Brain microvascular endothelial cell (primary cell): ENCODE results near the gene KRTAP2-2.
A peak's percentile ranks its signal among the peaks of the same experiment; 100 is the strongest.
"Not testable (repeated sequence)": the region's sequence is repeated elsewhere in the genome, so short reads cannot be mapped to it uniquely, and the experiment has no call there.

Experiments used
- DNase-seq: peaks from one replicate; pipeline ENCODE4 v3.0.0-alpha.2; 2020
- H3K27ac ChIP-seq: fragments of 250-450 bp; sonication (Bioruptor Pico); 2 replicates; pipeline ENCODE4 v1.5.1; 2020; ENCODE audit warnings: mild to moderate bottlenecking, moderate library complexity
- H3K27me3 ChIP-seq: fragments of 250-450 bp; sonication (Bioruptor Pico); replicated peaks from 2 replicates; pipeline ENCODE4 v1.5.1; 2020; ENCODE audit warnings: mild to moderate bottlenecking
- H3K36me3 ChIP-seq: fragments of 250-450 bp; sonication (Bioruptor Pico); replicated peaks from 2 replicates; pipeline ENCODE4 v1.5.1; 2020; ENCODE audit warnings: mild to moderate bottlenecking
- H3K4me3 ChIP-seq: 2 replicates; pipeline ENCODE4 v1.5.1; 2011; ENCODE audit warnings: low read depth, mild to moderate bottlenecking, control low read depth, low read length, moderate library complexity
- in situ Hi-C: cut with HindIII; loops from 2 replicates; pipeline ENCODE4 v1.10.0; 2017; ENCODE audit warnings: low sequenced_read_pairs, low pct_ligation_motif_present
- TF ChIP-seq, protein P1 (sequence below): IDR thresholded peaks from 2 replicates; pipeline ENCODE4 v1.5.1; 2011; ENCODE audit warnings: low read depth, mild to moderate bottlenecking, moderate library complexity, low read length, control low read depth, inconsistent platforms; ENCODE audit errors: missing control alignments

The KRTAP2-2 gene, protein sequence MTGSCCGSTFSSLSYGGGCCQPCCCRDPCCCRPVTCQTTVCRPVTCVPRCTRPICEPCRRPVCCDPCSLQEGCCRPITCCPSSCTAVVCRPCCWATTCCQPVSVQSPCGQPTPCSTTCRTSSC

DNA sequence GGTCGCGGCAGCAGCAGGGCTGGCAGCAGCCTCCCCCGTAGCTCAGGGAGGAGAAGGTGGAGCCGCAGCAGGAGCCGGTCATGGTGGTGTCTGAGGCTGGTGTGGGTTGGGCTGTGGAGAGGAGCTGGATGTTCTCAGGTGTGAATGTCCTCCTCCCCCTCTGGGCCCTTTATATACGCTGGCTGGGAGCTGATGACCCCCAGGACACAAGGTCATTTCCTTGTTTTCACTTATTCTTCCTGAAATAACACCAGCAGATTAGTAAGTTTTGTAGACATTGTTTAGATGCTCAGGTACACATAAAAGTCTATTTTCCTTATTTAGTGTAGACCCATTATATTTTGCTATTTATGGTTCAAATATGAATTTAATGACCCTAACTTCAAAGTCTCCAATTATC, at the start of gene KRTAP2-2:
KRTAP2-2 (minus strand) TSS at position 101 of the 400 bp plus-strand sequence; CDS start at position 82, 19 bp downstream.
- H3K4me3 ChIP-seq, in situ Hi-C loops, H3K27ac ChIP-seq, H3K36me3 ChIP-seq, DNase-seq, H3K27me3 ChIP-seq: not testable (repeated sequence)

DNA sequence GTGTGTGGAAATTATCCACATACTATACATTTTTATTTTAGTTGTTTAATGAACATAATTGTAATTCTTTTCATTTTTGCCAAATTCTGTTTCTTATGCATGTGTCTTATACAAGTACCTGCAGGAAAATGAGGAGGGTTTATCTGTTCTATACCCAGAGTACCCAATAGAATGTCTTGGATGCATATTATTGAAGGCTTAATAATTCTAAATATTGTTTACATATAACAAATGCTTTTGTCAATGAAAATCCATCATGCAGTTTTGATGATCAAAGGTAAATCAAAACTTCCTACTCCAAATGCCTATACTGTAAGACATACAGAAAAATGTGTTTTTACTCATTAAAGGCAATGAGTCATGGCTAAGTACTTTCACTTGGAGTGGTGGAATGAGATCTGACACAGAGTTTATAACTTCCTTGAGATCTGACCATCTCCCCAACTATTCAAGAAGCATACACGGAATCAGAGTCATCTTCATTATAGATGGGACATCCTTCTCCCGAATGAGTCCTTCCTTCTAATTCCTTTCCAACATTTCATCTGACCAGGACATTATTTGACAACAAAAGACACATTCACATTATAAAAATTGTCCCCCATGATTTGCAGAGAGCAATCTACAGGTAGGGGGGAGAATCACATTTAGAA, 49.5 kb upstream of the KRTAP2-2 start:
- H3K36me3 ChIP-seq, H3K4me3 ChIP-seq, H3K27ac ChIP-seq, H3K27me3 ChIP-seq, in situ Hi-C loops: not testable (repeated sequence)
- peak; percentile 56 for DNase-seq

DNA sequence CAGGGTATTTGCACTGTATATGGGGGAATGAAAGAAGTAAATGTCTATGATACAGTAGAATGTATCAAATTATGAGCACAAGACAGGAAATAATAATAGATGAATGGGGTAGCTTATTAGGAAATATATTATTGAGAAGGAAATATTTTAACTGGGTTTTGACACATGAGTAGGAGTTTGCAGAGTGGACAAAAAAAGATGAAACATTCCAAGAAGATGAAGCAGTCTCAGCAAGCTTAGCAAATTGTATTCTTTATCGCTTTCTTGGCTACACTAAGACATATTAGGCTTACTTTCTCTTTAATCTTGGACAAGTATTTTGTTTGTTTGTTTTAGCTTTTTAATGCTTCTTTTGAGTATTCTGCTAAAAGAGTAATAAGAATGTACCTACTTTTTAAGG, 48.9 kb upstream of the KRTAP2-2 start:
- H3K27me3 ChIP-seq, result no peaks in the 10 kb centered on the region
- H3K4me3 ChIP-seq, result no peak overlapping the region
- H3K27ac ChIP-seq, result no peak overlapping the region
- H3K36me3 ChIP-seq, result no peaks in the 10 kb centered on the region
- in situ Hi-C loops, result no loop called here
- TF ChIP-seq, protein P1, sequence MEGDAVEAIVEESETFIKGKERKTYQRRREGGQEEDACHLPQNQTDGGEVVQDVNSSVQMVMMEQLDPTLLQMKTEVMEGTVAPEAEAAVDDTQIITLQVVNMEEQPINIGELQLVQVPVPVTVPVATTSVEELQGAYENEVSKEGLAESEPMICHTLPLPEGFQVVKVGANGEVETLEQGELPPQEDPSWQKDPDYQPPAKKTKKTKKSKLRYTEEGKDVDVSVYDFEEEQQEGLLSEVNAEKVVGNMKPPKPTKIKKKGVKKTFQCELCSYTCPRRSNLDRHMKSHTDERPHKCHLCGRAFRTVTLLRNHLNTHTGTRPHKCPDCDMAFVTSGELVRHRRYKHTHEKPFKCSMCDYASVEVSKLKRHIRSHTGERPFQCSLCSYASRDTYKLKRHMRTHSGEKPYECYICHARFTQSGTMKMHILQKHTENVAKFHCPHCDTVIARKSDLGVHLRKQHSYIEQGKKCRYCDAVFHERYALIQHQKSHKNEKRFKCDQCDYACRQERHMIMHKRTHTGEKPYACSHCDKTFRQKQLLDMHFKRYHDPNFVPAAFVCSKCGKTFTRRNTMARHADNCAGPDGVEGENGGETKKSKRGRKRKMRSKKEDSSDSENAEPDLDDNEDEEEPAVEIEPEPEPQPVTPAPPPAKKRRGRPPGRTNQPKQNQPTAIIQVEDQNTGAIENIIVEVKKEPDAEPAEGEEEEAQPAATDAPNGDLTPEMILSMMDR, result no peak
- DNase-seq, result no peak

DNA sequence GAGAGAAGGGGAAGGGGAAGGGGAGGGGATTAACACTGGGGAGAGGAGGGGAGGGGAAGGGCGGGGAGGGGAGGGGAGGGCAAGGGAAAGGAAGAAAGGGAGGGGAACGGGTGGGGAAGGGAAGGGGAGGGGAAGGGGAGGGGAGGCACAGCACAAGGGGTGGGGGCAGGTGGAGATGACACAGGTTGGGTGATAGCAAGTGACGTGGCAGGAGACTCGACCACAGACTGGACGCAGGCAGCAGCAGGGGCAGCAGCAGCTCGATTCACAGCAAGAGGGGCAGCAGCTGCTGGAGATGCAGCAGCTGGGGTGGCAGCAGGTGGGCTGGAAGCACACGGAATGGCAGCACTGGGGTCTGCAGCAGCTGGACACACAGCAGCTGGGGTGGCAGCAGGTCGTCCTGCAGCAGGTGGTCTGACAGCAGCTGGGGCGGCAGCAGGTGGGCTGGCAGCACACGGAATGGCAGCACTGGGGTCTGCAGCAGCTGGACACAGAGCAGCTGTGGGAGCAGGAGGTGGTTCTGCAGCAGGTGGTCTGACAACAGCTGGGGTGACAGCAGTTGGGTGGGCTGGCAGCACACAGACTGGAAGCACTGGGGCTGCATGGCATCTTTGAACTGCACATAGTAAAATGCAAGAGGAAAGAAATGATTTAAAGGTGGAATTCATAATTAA, 46.7 kb upstream of the KRTAP2-2 start, which contains the start of gene KRTAP4-16:
KRTAP4-16 (minus strand) TSS at position 624 of the 674 bp plus-strand sequence; CDS start at position 624, 0 bp downstream.
- in situ Hi-C loops, result no loop called here
- TF ChIP-seq, protein P1, result no peak
- no peak for DNase-seq
- Histone ChIP-seq H3K27ac (no peak within 1 kb of the TSS), H3K4me3 (no peak within 1 kb of the TSS), H3K27me3 (no peaks in the 10 kb centered on the region), H3K36me3 (no peaks in the 10 kb centered on the region)

DNA sequence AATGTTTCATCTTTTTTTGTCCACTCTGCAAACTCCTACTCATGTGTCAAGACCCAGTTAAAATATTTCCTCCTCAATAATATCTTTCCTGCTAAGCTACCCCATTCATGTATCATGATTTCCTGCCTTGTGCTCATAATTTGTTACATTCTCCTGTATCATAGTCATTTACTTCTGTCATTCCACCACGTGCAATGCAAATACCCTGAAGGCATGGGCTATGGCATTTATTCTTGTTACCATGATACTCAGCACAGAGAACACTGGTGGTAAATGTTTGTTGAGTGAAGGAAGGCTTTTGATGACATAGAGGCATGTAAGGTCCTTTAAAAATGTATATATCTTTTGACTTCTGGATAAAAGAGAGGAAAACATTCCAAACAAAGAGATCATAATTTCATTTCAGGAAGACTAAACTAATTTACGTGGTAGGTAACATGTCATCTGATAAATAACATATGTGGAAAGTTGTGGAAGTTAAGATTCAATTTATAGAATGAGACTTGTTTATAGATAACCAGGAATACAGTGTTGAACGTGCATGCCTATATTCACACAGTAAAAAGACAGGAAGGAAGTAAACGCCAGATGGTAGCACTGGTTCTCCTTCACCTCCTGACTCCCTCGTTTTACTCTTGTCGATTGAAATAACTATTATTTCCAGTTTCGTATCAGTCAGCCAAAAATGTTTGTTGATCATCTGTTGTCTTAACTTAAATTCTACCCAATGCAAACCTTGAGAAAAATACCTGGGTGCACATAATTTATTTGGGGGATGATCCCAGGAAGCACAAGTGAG, 44.9 kb upstream of the KRTAP2-2 start:
- in situ Hi-C loops, H3K27me3 ChIP-seq, H3K36me3 ChIP-seq, H3K4me3 ChIP-seq: not testable (repeated sequence)
- peak; percentile 60 for DNase-seq
- H3K27ac ChIP-seq, result peak overlapping the region; percentile 7

DNA sequence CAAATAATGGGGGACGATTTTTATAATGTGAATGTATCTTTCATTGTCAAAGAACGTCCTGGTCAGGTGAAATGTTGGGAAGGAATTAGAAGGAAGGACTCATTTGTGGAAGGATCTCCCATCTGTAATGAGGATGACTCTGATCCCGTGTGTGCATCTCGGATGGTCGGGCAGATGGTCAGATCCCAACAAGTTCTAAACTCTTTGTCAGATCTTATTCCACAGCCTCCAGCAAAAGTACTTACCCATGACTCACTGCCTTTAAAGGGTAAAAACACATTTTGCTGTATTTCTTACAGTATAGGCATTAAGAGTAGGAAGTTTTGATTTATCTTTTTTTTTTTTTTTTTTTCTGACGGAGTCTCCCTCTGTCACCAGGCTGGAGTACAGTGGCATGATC, 43.5 kb upstream of the KRTAP2-2 start:
- in situ Hi-C loops, result no loop called here
- Histone ChIP-seq H3K27me3 (no peaks in the 10 kb centered on the region), H3K27ac (peak overlapping the region; percentile 40), H3K4me3 (no peak overlapping the region), H3K36me3 (no peaks in the 10 kb centered on the region)
- peak; percentile 23 for DNase-seq
- TF ChIP-seq, protein P1, result no peak

DNA sequence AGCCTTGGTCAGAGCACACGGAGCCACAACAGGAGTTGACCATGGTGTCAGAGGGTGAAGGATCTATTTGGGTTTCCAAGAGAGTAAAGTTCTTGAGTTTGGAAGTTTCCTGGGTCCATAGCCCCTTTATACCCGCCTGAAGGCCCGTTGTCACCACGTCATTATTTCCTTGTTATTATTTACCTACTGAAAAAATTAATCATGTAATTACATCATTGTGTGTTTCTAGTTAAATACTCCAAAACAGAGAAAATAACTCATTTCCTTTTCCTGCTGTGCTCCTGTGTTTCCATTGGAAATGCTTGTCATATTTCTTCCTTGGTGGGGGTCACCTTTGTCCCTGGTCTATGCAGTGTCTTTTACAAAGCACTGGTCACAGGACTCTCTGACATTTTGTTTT, 43.0 kb upstream of the KRTAP2-2 start, which contains the start of gene KRTAP4-8:
KRTAP4-8 (minus strand) TSS at position 101 of the 400 bp plus-strand sequence; CDS start at position 43, 58 bp downstream.
- Histone ChIP-seq H3K4me3 (no peak within 1 kb of the TSS), H3K27me3 (no peaks in the 10 kb centered on the region), H3K27ac (peak within 1 kb of the TSS; percentile 40), H3K36me3 (no peaks in the 10 kb centered on the region)
- in situ Hi-C loops, result no loop called here
- DNase-seq, result no peak
- TF ChIP-seq, protein P1, result no peak
